Measurements from ENCODE around the gene SH3BGRL.
"Not testable (repeated sequence)": the region's sequence is repeated elsewhere in the genome, so short reads cannot be mapped to it uniquely, and the experiment has no call there.

The SH3BGRL gene

DNA sequence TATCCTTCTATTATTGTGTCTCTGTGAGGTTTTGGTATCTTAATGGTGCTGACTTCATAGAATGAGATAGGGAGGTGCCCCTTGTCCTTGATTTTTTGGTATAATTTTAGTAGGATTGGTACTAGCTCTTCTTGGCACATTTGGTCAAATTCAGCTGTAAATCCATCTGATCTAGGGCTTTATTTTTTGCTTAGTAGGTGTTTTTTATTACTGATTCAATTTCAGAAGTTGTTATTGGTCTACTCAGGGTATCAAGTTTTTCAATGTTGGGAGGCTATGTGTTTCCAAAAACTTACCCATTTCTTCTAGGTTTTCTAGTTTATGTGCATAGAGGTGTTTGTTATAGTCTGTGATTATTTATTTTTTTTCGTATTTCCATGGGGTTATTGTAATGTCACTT lies 103.3 kb downstream of the SH3BGRL start:
- TF ChIP-seq, protein P1, sequence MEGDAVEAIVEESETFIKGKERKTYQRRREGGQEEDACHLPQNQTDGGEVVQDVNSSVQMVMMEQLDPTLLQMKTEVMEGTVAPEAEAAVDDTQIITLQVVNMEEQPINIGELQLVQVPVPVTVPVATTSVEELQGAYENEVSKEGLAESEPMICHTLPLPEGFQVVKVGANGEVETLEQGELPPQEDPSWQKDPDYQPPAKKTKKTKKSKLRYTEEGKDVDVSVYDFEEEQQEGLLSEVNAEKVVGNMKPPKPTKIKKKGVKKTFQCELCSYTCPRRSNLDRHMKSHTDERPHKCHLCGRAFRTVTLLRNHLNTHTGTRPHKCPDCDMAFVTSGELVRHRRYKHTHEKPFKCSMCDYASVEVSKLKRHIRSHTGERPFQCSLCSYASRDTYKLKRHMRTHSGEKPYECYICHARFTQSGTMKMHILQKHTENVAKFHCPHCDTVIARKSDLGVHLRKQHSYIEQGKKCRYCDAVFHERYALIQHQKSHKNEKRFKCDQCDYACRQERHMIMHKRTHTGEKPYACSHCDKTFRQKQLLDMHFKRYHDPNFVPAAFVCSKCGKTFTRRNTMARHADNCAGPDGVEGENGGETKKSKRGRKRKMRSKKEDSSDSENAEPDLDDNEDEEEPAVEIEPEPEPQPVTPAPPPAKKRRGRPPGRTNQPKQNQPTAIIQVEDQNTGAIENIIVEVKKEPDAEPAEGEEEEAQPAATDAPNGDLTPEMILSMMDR (IDR thresholded peaks at IDR 0.05; ENCODE audit: insufficient read depth, low read depth, low read length, missing control alignments), result no peak
- no peak overlapping the region for H3K4me3 ChIP-seq (ENCODE audit: low read length)
- DNase-seq (ENCODE audit: low read depth), result no peak

DNA sequence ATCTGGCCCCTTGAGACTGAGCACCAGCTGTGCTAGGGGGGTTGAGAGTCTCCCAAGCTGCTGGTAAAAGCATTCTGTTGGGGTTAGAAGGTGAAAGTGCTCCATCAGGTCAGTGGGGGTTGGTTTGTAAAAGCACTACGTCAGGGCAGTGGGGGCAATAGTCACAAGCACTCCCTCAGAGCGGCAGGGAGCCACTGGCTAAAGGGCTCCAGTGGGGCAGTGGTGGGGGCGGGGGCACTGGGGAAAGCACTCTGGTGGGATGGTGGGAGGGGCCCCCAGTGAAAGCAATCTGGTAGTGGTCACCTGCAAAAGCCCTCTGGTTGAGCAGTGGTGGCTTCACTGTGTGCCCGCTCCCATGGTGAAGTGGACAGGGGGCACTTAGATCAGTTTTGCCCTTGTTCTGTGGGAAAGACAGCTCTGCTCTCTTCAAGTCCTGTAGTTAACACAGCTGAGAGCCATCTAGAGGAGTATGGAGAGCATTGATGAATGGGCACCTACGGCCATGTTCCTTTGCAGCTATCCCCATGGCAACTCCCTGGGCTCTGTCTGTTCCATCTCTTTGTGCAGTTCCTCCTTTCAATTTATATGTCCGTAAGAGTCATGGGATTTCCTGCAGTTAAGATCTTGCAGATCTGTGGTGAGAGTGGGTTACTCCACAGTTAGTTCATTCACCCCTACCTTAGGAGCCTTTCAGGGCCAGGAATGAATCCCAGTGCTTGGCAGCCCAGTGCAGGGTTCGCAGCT lies 106.4 kb downstream of the SH3BGRL start:
- no peak overlapping the region for H3K4me3 ChIP-seq (ENCODE audit: low read length)
- TF ChIP-seq, protein P1 (IDR thresholded peaks at IDR 0.05; ENCODE audit: insufficient read depth, low read depth, low read length, missing control alignments), result no peak
- DNase-seq (ENCODE audit: low read depth), result no peak

DNA sequence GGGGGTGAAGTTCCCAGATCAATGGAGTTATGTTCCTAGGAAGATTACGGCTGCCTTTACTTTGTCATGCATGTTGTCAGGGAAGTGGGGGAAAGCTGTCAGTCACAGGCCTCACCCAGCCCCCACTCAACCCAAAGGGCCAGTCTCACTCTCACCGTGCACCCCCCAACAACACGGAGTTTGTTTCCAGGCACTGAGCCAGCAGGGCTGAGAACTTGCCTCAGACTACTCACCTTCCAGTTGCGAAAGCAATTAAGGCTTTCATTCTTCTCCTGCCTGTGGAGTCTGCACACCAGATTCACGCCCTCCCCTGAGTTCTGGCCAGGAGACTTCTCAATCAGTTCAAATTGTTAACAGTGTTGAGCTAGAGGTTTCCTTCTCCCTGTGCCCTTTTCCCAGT lies 114.3 kb downstream of the SH3BGRL start:
- peak; percentile 68 for DNase-seq (ENCODE audit: low read depth)
- TF ChIP-seq, protein P1 (IDR thresholded peaks at IDR 0.05; ENCODE audit: insufficient read depth, low read depth, low read length, missing control alignments), result no peak
- H3K4me3 ChIP-seq (ENCODE audit: low read length), result no peak overlapping the region

DNA sequence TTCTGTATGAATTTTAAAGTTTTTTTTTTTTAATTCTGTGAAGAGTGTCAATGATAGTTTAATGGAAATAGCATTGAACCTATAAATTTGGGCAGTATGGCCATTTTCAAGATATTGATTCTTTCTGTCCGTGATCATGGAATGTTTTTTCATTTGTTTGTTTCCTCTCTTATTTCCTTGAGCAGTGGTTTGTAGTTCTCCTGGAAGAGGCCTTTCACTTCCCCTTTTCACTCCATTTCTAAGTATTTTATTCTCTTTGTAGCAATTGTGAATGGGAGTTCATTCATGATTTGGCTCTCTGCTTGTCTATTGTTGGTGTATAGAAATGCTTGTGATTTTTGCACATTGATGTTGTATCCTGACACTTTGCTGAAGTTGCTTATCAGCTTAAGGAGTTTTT lies 129.8 kb downstream of the SH3BGRL start:
- not testable (repeated sequence) for DNase-seq (ENCODE audit: low read depth)

DNA sequence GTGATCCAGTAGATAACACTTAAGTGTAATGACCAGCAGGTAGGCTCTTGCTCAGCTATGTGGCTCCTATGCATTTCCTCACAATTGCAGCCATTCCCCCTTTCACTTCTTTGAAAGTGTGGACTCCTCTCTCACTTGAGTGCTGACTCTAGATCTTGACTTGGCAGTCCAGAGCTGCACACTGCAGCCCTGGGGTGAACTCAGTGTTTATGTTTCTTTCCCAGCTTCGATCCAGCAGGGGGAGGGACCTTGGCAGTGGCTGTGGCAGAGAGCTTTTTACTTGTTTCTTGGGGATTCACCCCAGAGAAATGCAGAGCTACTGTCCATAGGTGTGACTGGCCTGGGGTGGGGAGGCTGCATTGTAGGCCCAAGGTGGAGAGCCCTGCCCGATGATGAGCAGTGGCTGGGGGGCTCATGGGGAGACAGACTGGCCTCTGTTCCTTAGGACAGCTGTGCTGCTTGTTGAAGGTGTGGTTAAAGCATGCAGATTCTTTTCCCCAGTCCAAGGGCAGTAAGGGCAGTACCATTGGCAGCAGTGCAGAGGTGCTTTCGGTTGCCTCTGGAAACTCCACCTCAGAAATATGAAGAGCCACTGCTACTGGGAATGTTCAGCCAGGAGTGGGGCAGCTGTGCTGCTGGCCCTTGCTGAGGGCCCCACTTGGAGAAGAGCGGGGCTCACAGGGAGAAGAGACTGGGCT lies 134.7 kb downstream of the SH3BGRL start:
- TF ChIP-seq, protein P1 (IDR thresholded peaks at IDR 0.05; ENCODE audit: insufficient read depth, low read depth, low read length, missing control alignments), result no peak
- H3K4me3 ChIP-seq (ENCODE audit: low read length), result no peak overlapping the region
- no peak for DNase-seq (ENCODE audit: low read depth)

More for the DNA sequence above, 129.8 kb downstream of the SH3BGRL start:
- H3K4me3 ChIP-seq (ENCODE audit: low read length), result not testable (repeated sequence)

DNA sequence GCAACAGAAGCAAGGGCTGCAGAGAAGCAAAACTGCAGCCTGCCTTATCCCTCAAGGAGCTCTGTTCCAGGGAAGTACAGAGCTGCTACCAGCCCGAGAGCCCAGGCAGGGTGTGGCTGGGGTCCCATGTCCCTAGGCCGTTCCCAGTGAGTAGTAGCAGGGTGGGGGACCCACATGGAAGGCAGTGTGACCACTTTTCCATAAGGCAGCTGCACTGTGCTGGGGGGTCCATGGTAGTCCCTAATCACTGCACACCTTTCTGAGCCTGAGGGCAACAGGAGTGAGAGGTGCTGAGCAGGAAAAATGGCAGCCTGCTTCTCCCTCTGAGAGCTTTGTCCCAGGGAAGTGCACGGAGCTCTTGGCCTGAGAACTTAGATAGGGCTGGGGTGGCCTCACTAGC lies 135.9 kb downstream of the SH3BGRL start:
- no peak for DNase-seq (ENCODE audit: low read depth)
- TF ChIP-seq, protein P1 (IDR thresholded peaks at IDR 0.05; ENCODE audit: insufficient read depth, low read depth, low read length, missing control alignments), result no peak
- H3K4me3 ChIP-seq (ENCODE audit: low read length), result no peak overlapping the region

DNA sequence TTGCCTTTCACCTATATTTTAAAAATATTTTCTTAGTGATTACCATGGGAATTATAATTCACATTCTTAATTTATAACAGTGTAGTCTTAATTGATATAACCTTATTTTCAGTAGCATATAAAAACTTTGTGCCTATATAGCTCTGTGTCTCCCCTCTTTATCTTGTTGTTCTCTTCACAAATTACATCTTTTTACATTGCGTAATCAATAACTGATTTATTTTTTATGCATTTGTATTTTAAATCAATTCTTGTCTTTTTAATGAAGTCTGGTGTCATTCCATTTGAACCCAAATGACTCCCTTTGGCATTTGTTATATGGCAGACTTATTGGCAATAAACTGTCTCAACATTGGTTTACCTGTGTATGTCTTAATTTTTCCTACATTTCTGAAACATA lies 137.0 kb downstream of the SH3BGRL start:
- no peak for DNase-seq (ENCODE audit: low read depth)
- TF ChIP-seq, protein P1 (IDR thresholded peaks at IDR 0.05; ENCODE audit: insufficient read depth, low read depth, low read length, missing control alignments), result no peak

DNA sequence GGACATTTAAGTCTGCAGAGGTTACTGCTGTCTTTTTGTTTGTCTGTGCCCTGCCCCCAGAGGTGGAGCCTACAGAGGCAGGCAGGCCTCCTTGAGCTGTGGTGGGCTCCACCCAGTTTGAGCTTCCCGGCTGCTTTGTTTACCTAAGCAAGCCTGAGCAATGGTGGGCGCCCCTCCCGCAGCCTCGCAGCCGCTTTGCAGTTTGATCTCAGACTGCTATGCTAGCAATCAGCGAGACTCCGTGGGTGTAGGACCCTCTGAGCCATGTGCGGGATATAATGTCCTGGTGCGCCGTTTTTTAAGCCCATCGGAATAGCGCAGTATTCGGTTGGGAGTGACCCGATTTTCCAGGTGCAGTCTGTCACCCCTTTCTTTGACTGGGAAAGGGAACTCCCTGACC lies 143.4 kb downstream of the SH3BGRL start:
- H3K4me3 ChIP-seq (ENCODE audit: low read length); DNase-seq (ENCODE audit: low read depth): not testable (repeated sequence)

More for the DNA sequence above, 137.0 kb downstream of the SH3BGRL start:
- H3K4me3 ChIP-seq (ENCODE audit: low read length), result no peak overlapping the region
